ENCODE measurements around the gene CREBBP. TPM values are rescaled to one million over a fixed set of nuclear protein-coding genes. Genes with fewer than 3 reads are reported as not detected.

The CREBBP gene
- polyA plus RNA-seq, 1 experiment, result 6.6 TPM

- CTCF ChIA-PET, result interaction anchor here (1.6 kb wide), 1 partner anchor 14 kb away, joined by 5 read pairs; no protein-coding TSS in a partner anchor
- no peak for DNase-seq (ENCODE audit: low read depth)
Observed at GRCh38 chr16:3823427-3823826, 57.1 kb downstream of the CREBBP start.

GRCh38 chr16:3822366-3823045 lies 58.0 kb downstream of the CREBBP start:
- no peaks in the 10 kb centered on the region for H3K27me3 ChIP-seq (ENCODE audit: control insufficient read depth, insufficient read depth, low read length)
- H3K4me3 ChIP-seq (ENCODE audit: low read depth, low read length), result no peak overlapping the region
- no peaks in the 10 kb centered on the region for H3K36me3 ChIP-seq (ENCODE audit: control insufficient read depth, insufficient read depth, low read length)
- ChIA-PET CTCF (interaction anchor here (1.6 kb wide), 1 partner anchor 15 kb away, joined by 5 read pairs; no protein-coding TSS in a partner anchor), POLR2A (no interaction called here)
- TF ChIP-seq, protein P1, sequence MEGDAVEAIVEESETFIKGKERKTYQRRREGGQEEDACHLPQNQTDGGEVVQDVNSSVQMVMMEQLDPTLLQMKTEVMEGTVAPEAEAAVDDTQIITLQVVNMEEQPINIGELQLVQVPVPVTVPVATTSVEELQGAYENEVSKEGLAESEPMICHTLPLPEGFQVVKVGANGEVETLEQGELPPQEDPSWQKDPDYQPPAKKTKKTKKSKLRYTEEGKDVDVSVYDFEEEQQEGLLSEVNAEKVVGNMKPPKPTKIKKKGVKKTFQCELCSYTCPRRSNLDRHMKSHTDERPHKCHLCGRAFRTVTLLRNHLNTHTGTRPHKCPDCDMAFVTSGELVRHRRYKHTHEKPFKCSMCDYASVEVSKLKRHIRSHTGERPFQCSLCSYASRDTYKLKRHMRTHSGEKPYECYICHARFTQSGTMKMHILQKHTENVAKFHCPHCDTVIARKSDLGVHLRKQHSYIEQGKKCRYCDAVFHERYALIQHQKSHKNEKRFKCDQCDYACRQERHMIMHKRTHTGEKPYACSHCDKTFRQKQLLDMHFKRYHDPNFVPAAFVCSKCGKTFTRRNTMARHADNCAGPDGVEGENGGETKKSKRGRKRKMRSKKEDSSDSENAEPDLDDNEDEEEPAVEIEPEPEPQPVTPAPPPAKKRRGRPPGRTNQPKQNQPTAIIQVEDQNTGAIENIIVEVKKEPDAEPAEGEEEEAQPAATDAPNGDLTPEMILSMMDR (IDR thresholded peaks at IDR 0.05; ENCODE audit: insufficient read depth, low read depth, low read length), result no peak
- no peak for DNase-seq (ENCODE audit: low read depth)

More at GRCh38 chr16:3823427-3823826, 57.1 kb downstream of the CREBBP start:
- no peaks in the 10 kb centered on the region for H3K27me3 ChIP-seq (ENCODE audit: control insufficient read depth, insufficient read depth, low read length)
- TF ChIP-seq, protein P1 (IDR thresholded peaks at IDR 0.05; ENCODE audit: insufficient read depth, low read depth, low read length), result no peak
- POLR2A ChIA-PET, result no interaction called here
- no peaks in the 10 kb centered on the region for H3K36me3 ChIP-seq (ENCODE audit: control insufficient read depth, insufficient read depth, low read length)
- no peak overlapping the region for H3K4me3 ChIP-seq (ENCODE audit: low read depth, low read length)

DNA sequence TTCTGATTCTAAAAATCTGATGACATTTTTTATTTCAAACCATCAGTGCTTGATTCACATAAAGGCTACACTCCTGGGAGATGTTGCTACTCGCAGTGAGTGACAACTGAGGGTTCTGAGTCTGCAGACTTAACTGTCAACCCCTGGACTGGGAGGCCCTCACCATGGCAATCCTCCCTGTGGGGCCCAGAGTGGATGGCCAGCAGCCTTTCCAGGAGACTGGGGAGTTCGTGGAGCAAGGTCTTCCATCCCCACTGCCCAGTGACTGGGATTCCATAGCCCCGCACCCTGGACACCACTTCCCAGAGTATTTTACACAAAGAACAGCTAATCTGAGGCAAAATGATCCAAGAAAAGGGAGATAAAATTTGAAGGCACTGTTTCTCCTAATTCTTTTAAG lies 59.3 kb downstream of the CREBBP start:
- no peak overlapping the region for H3K4me3 ChIP-seq (ENCODE audit: low read depth, low read length)
- no peaks in the 10 kb centered on the region for H3K36me3 ChIP-seq (ENCODE audit: control insufficient read depth, insufficient read depth, low read length)
- TF ChIP-seq, protein P1 (IDR thresholded peaks at IDR 0.05; ENCODE audit: insufficient read depth, low read depth, low read length), result no peak
- ChIA-PET CTCF (no interaction called here), POLR2A (no interaction called here)
- no peaks in the 10 kb centered on the region for H3K27me3 ChIP-seq (ENCODE audit: control insufficient read depth, insufficient read depth, low read length)
- no peak for DNase-seq (ENCODE audit: low read depth)

DNA sequence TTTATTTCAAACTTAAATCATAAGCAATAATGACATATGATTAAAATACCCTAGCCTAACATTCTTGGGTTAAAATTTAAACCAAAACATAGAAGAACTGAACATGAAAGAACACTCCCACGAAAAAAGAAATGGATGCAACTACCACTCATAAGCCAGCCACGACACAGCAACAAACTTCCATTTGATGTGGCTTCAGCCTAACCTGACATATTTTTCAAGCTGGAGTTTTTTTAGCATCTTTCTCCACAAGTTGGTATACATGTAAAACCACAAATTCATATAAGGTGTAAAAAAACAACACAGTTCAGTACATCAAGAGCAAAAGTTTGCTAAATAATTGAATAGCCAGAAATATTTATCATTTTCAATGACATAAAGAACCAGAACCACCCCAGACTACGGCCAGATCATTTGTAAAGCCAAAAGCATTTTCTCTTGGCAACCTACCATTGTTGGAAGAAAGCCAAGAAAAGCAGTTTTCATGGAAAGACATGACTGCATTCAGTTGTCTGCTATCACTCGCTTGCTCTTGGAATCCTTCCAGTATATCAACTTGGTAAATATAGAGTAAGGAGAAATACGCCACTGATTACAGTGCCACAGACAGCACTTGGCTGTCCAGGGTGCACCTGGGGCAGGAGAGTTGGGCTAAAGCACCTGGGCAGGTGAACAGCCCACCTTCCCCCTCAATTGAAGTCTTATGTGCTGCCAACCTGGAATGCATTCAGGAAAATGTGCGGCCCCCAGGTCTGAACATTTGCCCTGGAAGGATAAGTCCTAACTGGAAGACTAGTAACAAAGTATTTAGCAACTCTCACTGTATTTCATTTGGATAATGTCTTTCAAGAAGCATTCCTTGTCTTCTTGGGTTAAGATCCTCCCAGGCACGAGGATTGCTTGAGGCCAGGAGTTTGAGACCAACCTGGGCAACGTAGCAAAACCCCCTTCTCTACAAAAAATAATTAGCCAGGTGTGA lies 60.5 kb downstream of the CREBBP start:
- ChIA-PET POLR2A (no interaction called here), CTCF (interaction anchor here (0.6 kb wide), 1 partner anchor 52 kb away, joined by 3 read pairs; no protein-coding TSS in a partner anchor)
- Histone ChIP-seq H3K27me3 (ENCODE audit: control insufficient read depth, insufficient read depth, low read length) (no peaks in the 10 kb centered on the region), H3K36me3 (ENCODE audit: control insufficient read depth, insufficient read depth, low read length) (no peaks in the 10 kb centered on the region), H3K4me3 (ENCODE audit: low read depth, low read length) (no peak overlapping the region)
- peak; percentile 52 for DNase-seq (ENCODE audit: low read depth)
- TF ChIP-seq, protein P1 (IDR thresholded peaks at IDR 0.05; ENCODE audit: insufficient read depth, low read depth, low read length), result no peak

GRCh38 chr16:3819175-3819527 lies 61.4 kb downstream of the CREBBP start:
- TF ChIP-seq, protein P1 (IDR thresholded peaks at IDR 0.05; ENCODE audit: insufficient read depth, low read depth, low read length), result no peak
- no peak for DNase-seq (ENCODE audit: low read depth)
- no peaks in the 10 kb centered on the region for H3K36me3 ChIP-seq (ENCODE audit: control insufficient read depth, insufficient read depth, low read length)
- no peaks in the 10 kb centered on the region for H3K27me3 ChIP-seq (ENCODE audit: control insufficient read depth, insufficient read depth, low read length)
- no peak overlapping the region for H3K4me3 ChIP-seq (ENCODE audit: low read depth, low read length)
- CTCF ChIA-PET, result no interaction called here
- POLR2A ChIA-PET, result no interaction called here

Measured in BJ (cell line).